Fibroblast of lung (primary cell): ENCODE measurements around the gene LMF2. TPM values are rescaled to one million over a fixed set of nuclear protein-coding genes. Genes with fewer than 3 reads are reported as not detected.

Experiments
- DNase-seq, 2 donors: peaks; one replicate each; pipeline versions ENCODE4 v3.0.0 to v3.0.0-alpha.2; 2010; ENCODE audit warnings: low read depth in 2 of 2
- H2AFZ ChIP-seq: 2 replicates; pipeline ENCODE4 v1.5.1; 2012; ENCODE audit warnings: low read length, control low read depth, inconsistent platforms
- H3K27ac ChIP-seq: 2 replicates; pipeline ENCODE4 v1.5.1; 2011; ENCODE audit warnings: low read length, control low read depth; ENCODE audit not compliant: insufficient read depth
- H3K27me3 ChIP-seq: 2 replicates; pipeline ENCODE4 v1.5.1; 2011; ENCODE audit warnings: mild to moderate bottlenecking, low read length; ENCODE audit not compliant: control insufficient read depth, insufficient read depth
- H3K36me3 ChIP-seq: 2 replicates; pipeline ENCODE4 v1.5.1; 2011; ENCODE audit warnings: low read length; ENCODE audit not compliant: control insufficient read depth, insufficient read depth
- H3K4me1 ChIP-seq: 2 replicates; pipeline ENCODE4 v1.5.1; 2011; ENCODE audit warnings: low read length; ENCODE audit not compliant: control insufficient read depth, insufficient read depth; ENCODE audit errors: extremely low read depth
- H3K4me2 ChIP-seq: 2 replicates; pipeline ENCODE4 v1.5.1; 2011; ENCODE audit warnings: low read length, control low read depth; ENCODE audit not compliant: insufficient read depth; ENCODE audit errors: extremely low read depth
- H3K4me3 ChIP-seq, 4 experiments: fragments of 200-600 bp in 1 of 4; sonication (generic) in 1 of 4; replicated peaks in 1 of 4; 2 replicates each; pipeline ENCODE4 v1.5.1; 2011 to 2016; ENCODE audit warnings: low read length in 4 of 4, low read depth in 3 of 4, mild to moderate bottlenecking in 3 of 4, control low read depth in 2 of 4, inconsistent platforms in 1 of 4, mixed read lengths in 1 of 4; ENCODE audit not compliant: insufficient read depth in 1 of 4; ENCODE audit errors: control extremely low read depth in 1 of 4
- H3K79me2 ChIP-seq: 2 replicates; pipeline ENCODE4 v1.5.1; 2012; ENCODE audit warnings: mild to moderate bottlenecking, low read length, inconsistent platforms; ENCODE audit not compliant: control insufficient read depth, insufficient read depth
- H3K9ac ChIP-seq: 2 replicates; pipeline ENCODE4 v1.5.1; 2011; ENCODE audit warnings: mild to moderate bottlenecking, low read length, control low read depth; ENCODE audit not compliant: insufficient read depth
- H3K9me3 ChIP-seq: 2 replicates; pipeline ENCODE4 v1.5.1; 2012; ENCODE audit warnings: low read depth, low read length; ENCODE audit not compliant: control insufficient read depth, insufficient read depth
- H4K20me1 ChIP-seq: 2 replicates; pipeline ENCODE4 v1.5.1; 2011; ENCODE audit warnings: low read length; ENCODE audit not compliant: control insufficient read depth, insufficient read depth; ENCODE audit errors: extremely low read depth
- CTCF ChIP-seq, 2 donors: IDR thresholded peaks in 1 of 2; conservative IDR thresholded peaks in 1 of 2; 1 replicate in 1 of 2; 2 replicates in 1 of 2; pipeline ENCODE4 v1.5.1; 2011 to 2012; ENCODE audit warnings: low read length in 2 of 2, control low read depth in 1 of 2, inconsistent platforms in 1 of 2, low read depth in 1 of 2, mild to moderate bottlenecking in 1 of 2
- EZH2 ChIP-seq: IDR thresholded peaks from 2 replicates; pipeline ENCODE4 v1.5.1; 2012; ENCODE audit warnings: low read length, control low read depth, mild to moderate bottlenecking; ENCODE audit errors: missing control alignments
- polyA plus RNA-seq, 2 donors: library from polyadenylated mRNA; depleted of rRNA in 1 of 2; stranded (reverse) in 1 of 2; unstranded in 1 of 2; fragments of >200 nt; gene quantifications; 2 replicates each; pipeline ENCODE4 v1.2.1, GENCODE V29; 2011 to 2012; ENCODE audit warnings: missing spikeins in 1 of 2
- total RNA-seq: library from RNA; depleted of rRNA; stranded (reverse); fragments of >200 nt; gene quantifications from 2 replicates; pipeline ENCODE4 v1.2.1, GENCODE V29; 2014

LMF2 gene
- total and polyA plus RNA-seq, 2 donors (not counting 1 experiment from before 2014, with no cell fraction given): 25.8 to 37.8 TPM

GRCh38 chr22:50456466-50457234 lies 50.9 kb downstream of the LMF2 start:
- TF ChIP-seq EZH2 (no peak), CTCF (conservative IDR thresholded peaks at IDR 0.05 in 1 of 2, IDR thresholded peaks at IDR 0.05 in 1 of 2; ENCODE audit: low read depth in 1 of 2, low read length in 2 of 2) (peak in 1 of 2 donors; percentile 9)
- peaks cover 22% of the 10 kb centered on the region for H3K36me3 ChIP-seq

DNA sequence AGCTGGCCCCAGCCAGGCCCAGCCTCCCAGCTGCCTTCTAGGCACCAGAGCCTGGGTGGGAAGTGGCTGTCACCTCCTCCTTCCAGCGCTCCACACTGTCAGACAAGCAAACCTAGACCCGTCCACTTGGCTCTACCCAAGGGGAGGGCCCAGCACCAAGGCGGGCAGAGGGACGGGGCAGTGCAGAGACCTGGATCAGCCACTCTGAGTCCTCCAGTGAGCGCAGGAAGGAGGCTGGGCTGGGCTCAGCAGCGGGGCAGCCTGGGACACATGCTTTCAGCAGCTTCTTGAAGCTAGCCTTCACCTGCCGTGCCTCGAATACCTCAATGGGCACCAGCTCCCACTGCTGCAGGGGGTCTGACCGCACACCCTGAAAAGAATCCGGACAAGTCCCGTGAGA lies 51.5 kb downstream of the LMF2 start:
- H3K9me3 ChIP-seq: no peaks in the 10 kb centered on the region
- H3K27ac ChIP-seq: no peak overlapping the region
- H3K4me2 ChIP-seq: no peak overlapping the region
- H3K4me1 ChIP-seq: no peaks in the 10 kb centered on the region
- H3K79me2 ChIP-seq: no peaks in the 10 kb centered on the region
- TF ChIP-seq EZH2: no peak
- H3K27me3 ChIP-seq: no peaks in the 10 kb centered on the region
- peaks cover 22% of the 10 kb centered on the region for H3K36me3 ChIP-seq
- no peaks in the 10 kb centered on the region for H4K20me1 ChIP-seq
- no peak overlapping the region for H3K9ac ChIP-seq
- H2AFZ ChIP-seq: no peak overlapping the region
- H3K4me3 ChIP-seq: no peak overlapping the region
- DNase-seq: no peak

More at GRCh38 chr22:50456466-50457234, 50.9 kb downstream of the LMF2 start:
- no peaks in the 10 kb centered on the region for H3K27me3 ChIP-seq
- H3K4me2 ChIP-seq: no peak overlapping the region
- H3K9me3 ChIP-seq: no peaks in the 10 kb centered on the region
- no peak overlapping the region for H3K4me3 ChIP-seq
- no peak overlapping the region for H2AFZ ChIP-seq
- DNase-seq: no peak
- H4K20me1 ChIP-seq: no peaks in the 10 kb centered on the region
- H3K79me2 ChIP-seq: no peaks in the 10 kb centered on the region
- H3K4me1 ChIP-seq: no peaks in the 10 kb centered on the region
- no peak overlapping the region for H3K9ac ChIP-seq
- H3K27ac ChIP-seq: no peak overlapping the region

DNA sequence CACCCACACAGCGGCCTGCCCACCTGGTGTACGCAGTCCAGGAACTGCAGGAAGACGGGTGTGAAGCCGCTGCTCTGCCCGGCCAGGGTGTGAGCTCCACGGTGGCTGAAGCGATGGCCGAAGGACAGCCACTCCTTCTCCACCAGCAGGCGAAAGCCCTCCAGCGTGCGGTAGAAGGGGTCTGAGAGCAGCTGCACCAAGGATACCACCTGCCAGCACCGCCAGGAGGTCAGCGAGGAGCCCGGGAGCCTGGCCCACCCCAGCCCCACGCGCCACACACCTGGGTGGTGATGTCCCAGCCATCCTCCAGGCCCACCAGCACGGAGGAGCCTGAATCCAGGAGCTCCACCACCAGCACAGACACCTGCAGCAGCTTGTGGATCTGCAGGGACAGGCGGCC lies 52.3 kb downstream of the LMF2 start:
- no peaks in the 10 kb centered on the region for H3K9me3 ChIP-seq
- H3K36me3 ChIP-seq: peaks cover 20% of the 10 kb centered on the region
- H3K27me3 ChIP-seq: no peaks in the 10 kb centered on the region
- no peak overlapping the region for H3K9ac ChIP-seq
- TF ChIP-seq CTCF (conservative IDR thresholded peaks at IDR 0.05 in 1 of 2, IDR thresholded peaks at IDR 0.05 in 1 of 2; ENCODE audit: low read depth in 1 of 2, low read length in 2 of 2): no peak
- no peak for TF ChIP-seq EZH2
- no peak for DNase-seq
- no peaks in the 10 kb centered on the region for H3K4me1 ChIP-seq
- H4K20me1 ChIP-seq: no peaks in the 10 kb centered on the region
- H3K79me2 ChIP-seq: no peaks in the 10 kb centered on the region
- no peak overlapping the region for H3K4me3 ChIP-seq
- H2AFZ ChIP-seq: no peak overlapping the region
- H3K27ac ChIP-seq: no peak overlapping the region
- no peak overlapping the region for H3K4me2 ChIP-seq
